Osteoblast (primary cell): Measurements from ENCODE around the gene CDKAL1. TPM values are rescaled to one million over a fixed set of nuclear protein-coding genes. Genes with fewer than 3 reads are reported as not detected.
"Not testable (repeated sequence)": the region's sequence is repeated elsewhere in the genome, so short reads cannot be mapped to it uniquely, and the experiment has no call there.

Source experiments
- DNase-seq: peaks from one replicate; pipeline ENCODE4 v3.0.0; 2011; ENCODE audit warnings: low spot score, mixed read lengths; ENCODE audit not compliant: insufficient read length; ENCODE audit errors: missing footprints
- H2AFZ ChIP-seq: 2 replicates; pipeline ENCODE4 v1.6.0; 2011; ENCODE audit warnings: mild to moderate bottlenecking, low read length
- H3K27ac ChIP-seq: 2 replicates; pipeline ENCODE4 v1.5.1; 2011; ENCODE audit warnings: mild to moderate bottlenecking, low read depth, low read length, moderate library complexity
- H3K27me3 ChIP-seq: 2 replicates; pipeline ENCODE4 v1.6.0; 2012; ENCODE audit warnings: mild to moderate bottlenecking, control low read depth, inconsistent platforms, low read length, moderate library complexity; ENCODE audit not compliant: insufficient read depth
- H3K36me3 ChIP-seq: 2 replicates; pipeline ENCODE4 v1.5.1; 2011; ENCODE audit warnings: mild to moderate bottlenecking, low read length, control low read depth, moderate library complexity; ENCODE audit not compliant: insufficient read depth
- H3K4me1 ChIP-seq: 2 replicates; pipeline ENCODE4 v1.5.1; 2011; ENCODE audit warnings: mild to moderate bottlenecking, low read length, control low read depth, moderate library complexity; ENCODE audit not compliant: insufficient read depth
- H3K4me2 ChIP-seq: 2 replicates; pipeline ENCODE4 v1.6.0; 2011; ENCODE audit warnings: mild to moderate bottlenecking, low read length; ENCODE audit not compliant: insufficient read depth
- H3K4me3 ChIP-seq: fragments of 200-600 bp; sonication (generic); 3 replicates; pipeline ENCODE4 v1.5.1; 2012; ENCODE audit warnings: mild to moderate bottlenecking, low read length, inconsistent platforms; ENCODE audit not compliant: insufficient read depth
- H3K79me2 ChIP-seq: 2 replicates; pipeline ENCODE4 v1.6.0; 2012; ENCODE audit warnings: mild to moderate bottlenecking, low read length, control low read depth, inconsistent platforms; ENCODE audit not compliant: insufficient read depth
- H3K9me3 ChIP-seq: 2 replicates; pipeline ENCODE4 v1.5.1; 2011; ENCODE audit warnings: low read depth, low read length, control low read depth
- H4K20me1 ChIP-seq: 2 replicates; pipeline ENCODE4 v1.6.0; 2012; ENCODE audit warnings: mild to moderate bottlenecking, low read length, control low read depth; ENCODE audit not compliant: insufficient read depth
- CTCF ChIP-seq: IDR thresholded peaks from 2 replicates; pipeline ENCODE4 v1.5.1; 2011; ENCODE audit warnings: mild to moderate bottlenecking, low read depth, low read length, moderate library complexity; ENCODE audit errors: extremely low read depth
- total RNA-seq: library from RNA; depleted of rRNA; stranded (reverse); fragments of >200 nt; gene quantifications from 2 replicates; pipeline ENCODE4 v1.2.3, GENCODE V29; 2012

CDKAL1 gene
- total RNA-seq, 1 donor: 18.5 TPM

GRCh38 chr6:20511852-20512251, 22.4 kb upstream of the CDKAL1 start:
- Histone ChIP-seq H3K4me2 (no peak overlapping the region), H3K27ac (no peak overlapping the region), H3K79me2 (no peaks in the 10 kb centered on the region), H2AFZ (no peak overlapping the region), H3K36me3 (no peaks in the 10 kb centered on the region), H3K9me3 (no peaks in the 10 kb centered on the region), H3K4me1 (no peaks in the 10 kb centered on the region), H3K4me3 (no peak overlapping the region), H4K20me1 (no peaks in the 10 kb centered on the region), H3K27me3 (no peaks in the 10 kb centered on the region)
- no peak for DNase-seq
- TF ChIP-seq CTCF: no peak

- not testable (repeated sequence) for H2AFZ ChIP-seq, H3K9me3 ChIP-seq, H4K20me1 ChIP-seq, H3K27me3 ChIP-seq, H3K79me2 ChIP-seq, H3K27ac ChIP-seq, H3K4me1 ChIP-seq, H3K4me3 ChIP-seq, H3K36me3 ChIP-seq, DNase-seq, H3K4me2 ChIP-seq
Observed at GRCh38 chr6:20525208-20525607, 9.0 kb upstream of the CDKAL1 start.

- not testable (repeated sequence) for H3K27me3 ChIP-seq, H3K36me3 ChIP-seq, H3K9me3 ChIP-seq, H3K27ac ChIP-seq, H3K79me2 ChIP-seq, H3K4me1 ChIP-seq, DNase-seq, H4K20me1 ChIP-seq, H3K4me3 ChIP-seq
- peak overlapping the region; percentile 56 for H2AFZ ChIP-seq
- peak; percentile 43 for TF ChIP-seq CTCF
- peak overlapping the region; percentile 68 for H3K4me2 ChIP-seq
Observed at GRCh38 chr6:20529086-20529448, 5.2 kb upstream of the CDKAL1 start.

- no peak overlapping the region for H2AFZ ChIP-seq
- no peaks in the 10 kb centered on the region for H3K9me3 ChIP-seq
- H4K20me1 ChIP-seq: no peaks in the 10 kb centered on the region
- H3K36me3 ChIP-seq: no peaks in the 10 kb centered on the region
- peaks cover 25% of the 10 kb centered on the region for H3K79me2 ChIP-seq
- no peak overlapping the region for H3K4me2 ChIP-seq
- no peak overlapping the region for H3K27ac ChIP-seq
- no peak for DNase-seq
- no peaks in the 10 kb centered on the region for H3K27me3 ChIP-seq
- H3K4me1 ChIP-seq: peaks cover 11% of the 10 kb centered on the region
- TF ChIP-seq CTCF: no peak
- H3K4me3 ChIP-seq: no peak overlapping the region
Observed at GRCh38 chr6:20532881-20533280, 1.4 kb upstream of the CDKAL1 start.

GRCh38 chr6:20533746-20534294, 437 bp upstream of the CDKAL1 start:
- H3K4me3 ChIP-seq: peak overlapping the region; percentile 80
- no peaks in the 10 kb centered on the region for H3K27me3 ChIP-seq
- DNase-seq: no peak
- no peak for TF ChIP-seq CTCF
- peak overlapping the region; percentile 78 for H3K27ac ChIP-seq
- no peaks in the 10 kb centered on the region for H3K9me3 ChIP-seq
- no peaks in the 10 kb centered on the region for H3K36me3 ChIP-seq
- H2AFZ ChIP-seq: peak overlapping the region; percentile 88
- H3K4me2 ChIP-seq: peak overlapping the region; percentile 87
- H4K20me1 ChIP-seq: no peaks in the 10 kb centered on the region
- H3K4me1 ChIP-seq: peaks cover 8% of the 10 kb centered on the region
- H3K79me2 ChIP-seq: peaks cover 32% of the 10 kb centered on the region
